BLaER1 (cell line): ENCODE data around the gene GBE1.
"Not testable (repeated sequence)": the region's sequence is repeated elsewhere in the genome, so short reads cannot be mapped to it uniquely, and the experiment has no call there.

Experiments used
- H3K27ac ChIP-seq: shearing (Covaris generic); formaldehyde crosslinking; 2 replicates; pipeline ENCODE4 v1.8.1; 2022
- H3K27me3 ChIP-seq: shearing (Covaris generic); formaldehyde crosslinking; 2 replicates; pipeline ENCODE4 v1.8.1; 2022
- H3K36me3 ChIP-seq: shearing (Covaris generic); formaldehyde crosslinking; 2 replicates; pipeline ENCODE4 v1.8.1; 2022
- H3K4me1 ChIP-seq: shearing (Covaris generic); formaldehyde crosslinking; 2 replicates; pipeline ENCODE4 v1.8.1; 2022
- H3K4me2 ChIP-seq: shearing (Covaris generic); formaldehyde crosslinking; 2 replicates; pipeline ENCODE4 v1.8.1; 2022
- H3K4me3 ChIP-seq: shearing (Covaris generic); formaldehyde crosslinking; 2 replicates; pipeline ENCODE4 v1.8.1; 2022
- H3K9ac ChIP-seq: shearing (Covaris generic); formaldehyde crosslinking; 2 replicates; pipeline ENCODE4 v1.8.1; 2022
- H3K9me3 ChIP-seq: shearing (Covaris generic); formaldehyde crosslinking; 2 replicates; pipeline ENCODE4 v1.8.1; 2022
- H4K20me1 ChIP-seq: shearing (Covaris generic); formaldehyde crosslinking; 2 replicates; pipeline ENCODE4 v1.8.1; 2022
- Cebpa-rat ChIP-seq: shearing (Covaris generic); IDR thresholded peaks from 2 replicates; pipeline ENCODE4 v1.8.1; 2022

GBE1 gene

GRCh38 chr3:81776643-81777042 lies 15.2 kb upstream of the GBE1 start:
- Histone ChIP-seq H4K20me1 (no peaks in the 10 kb centered on the region), H3K27ac (no peak overlapping the region), H3K4me1 (no peaks in the 10 kb centered on the region), H3K9ac (no peak overlapping the region), H3K9me3 (peaks cover 19% of the 10 kb centered on the region; the same call in 1 of the 2 replicates), H3K4me3 (no peak overlapping the region), H3K36me3 (no peaks in the 10 kb centered on the region), H3K4me2 (no peak overlapping the region), H3K27me3 (no peaks in the 10 kb centered on the region)
- no peak for TF ChIP-seq Cebpa-rat

- Histone ChIP-seq H3K9ac (no peak overlapping the region), H3K4me2 (no peak overlapping the region), H4K20me1 (no peaks in the 10 kb centered on the region), H3K4me1 (peaks cover 13% of the 10 kb centered on the region), H3K27me3 (no peaks in the 10 kb centered on the region), H3K36me3 (no peaks in the 10 kb centered on the region), H3K4me3 (no peak overlapping the region), H3K27ac (no peak overlapping the region), H3K9me3 (peaks cover 22% of the 10 kb centered on the region)
- TF ChIP-seq Cebpa-rat, result no peak
Observed at GRCh38 chr3:81770710-81771109, 9.3 kb upstream of the GBE1 start.

- no peak for TF ChIP-seq Cebpa-rat
- H4K20me1 ChIP-seq, result no peaks in the 10 kb centered on the region
- peaks cover 22% of the 10 kb centered on the region for H3K9me3 ChIP-seq
- no peak overlapping the region for H3K27ac ChIP-seq
- H3K9ac ChIP-seq, result no peak overlapping the region
- no peak overlapping the region for H3K4me2 ChIP-seq
- H3K4me3 ChIP-seq, result no peak overlapping the region
- H3K4me1 ChIP-seq, result peaks cover 27% of the 10 kb centered on the region
- H3K27me3 ChIP-seq, result no peaks in the 10 kb centered on the region
- no peaks in the 10 kb centered on the region for H3K36me3 ChIP-seq
Observed at GRCh38 chr3:81769299-81769698, 7.9 kb upstream of the GBE1 start.

GRCh38 chr3:81767250-81767859 lies 5.9 kb upstream of the GBE1 start:
- not testable (repeated sequence) for H3K4me3 ChIP-seq, H3K4me2 ChIP-seq, H3K36me3 ChIP-seq, H3K27ac ChIP-seq, H4K20me1 ChIP-seq, H3K27me3 ChIP-seq, H3K9ac ChIP-seq
- Histone ChIP-seq H3K9me3 (peaks cover 22% of the 10 kb centered on the region), H3K4me1 (peaks cover 47% of the 10 kb centered on the region)

- peak overlapping the region; percentile 63 for H3K4me2 ChIP-seq
- TF ChIP-seq Cebpa-rat, result no peak
- H3K9ac ChIP-seq, result no peak overlapping the region
- H3K4me3 ChIP-seq, result no peak overlapping the region
- no peaks in the 10 kb centered on the region for H3K27me3 ChIP-seq
- H4K20me1 ChIP-seq, result no peaks in the 10 kb centered on the region
- peak overlapping the region; percentile 52; the same call in 1 of the 2 replicates for H3K27ac ChIP-seq
- peaks cover 55% of the 10 kb centered on the region for H3K4me1 ChIP-seq
- H3K36me3 ChIP-seq, result no peaks in the 10 kb centered on the region
- peaks cover 22% of the 10 kb centered on the region for H3K9me3 ChIP-seq
Observed at GRCh38 chr3:81765400-81765799, 4.0 kb upstream of the GBE1 start.

- H3K4me3 ChIP-seq, result no peak overlapping the region
- H4K20me1 ChIP-seq, result no peaks in the 10 kb centered on the region
- H3K4me2 ChIP-seq, result peak overlapping the region; percentile 63
- no peak for TF ChIP-seq Cebpa-rat
- peaks cover 22% of the 10 kb centered on the region for H3K9me3 ChIP-seq
- no peaks in the 10 kb centered on the region for H3K36me3 ChIP-seq
- H3K9ac ChIP-seq, result no peak overlapping the region
- H3K27me3 ChIP-seq, result no peaks in the 10 kb centered on the region
- H3K4me1 ChIP-seq, result peaks cover 63% of the 10 kb centered on the region
- H3K27ac ChIP-seq, result 0 out of 2 replicates have a peak overlapping the region, but pooled peaks have one; percentile 3
Observed at GRCh38 chr3:81764665-81765064, 3.2 kb upstream of the GBE1 start.

GRCh38 chr3:81764002-81764401 lies 2.6 kb upstream of the GBE1 start:
- H3K27me3 ChIP-seq, result no peaks in the 10 kb centered on the region
- H3K4me1 ChIP-seq, result peaks cover 69% of the 10 kb centered on the region
- H3K27ac ChIP-seq, result no peak overlapping the region
- no peak overlapping the region for H3K9ac ChIP-seq
- peaks cover 22% of the 10 kb centered on the region for H3K9me3 ChIP-seq
- H3K4me3 ChIP-seq, result no peak overlapping the region
- no peaks in the 10 kb centered on the region for H4K20me1 ChIP-seq
- no peak for TF ChIP-seq Cebpa-rat
- H3K4me2 ChIP-seq, result peak overlapping the region; percentile 78; the same call in 1 of the 2 replicates
- H3K36me3 ChIP-seq, result peaks cover under 1% of the 10 kb centered on the region; the same call in 1 of the 2 replicates

GRCh38 chr3:81763001-81763400 lies 1.6 kb upstream of the GBE1 start:
- Histone ChIP-seq H4K20me1 (no peaks in the 10 kb centered on the region), H3K4me1 (peaks cover 79% of the 10 kb centered on the region), H3K27me3 (no peaks in the 10 kb centered on the region), H3K9me3 (peaks cover 27% of the 10 kb centered on the region), H3K4me2 (peak overlapping the region; percentile 78), H3K9ac (peak overlapping the region; percentile 97; the same call in 1 of the 2 replicates), H3K4me3 (no peak overlapping the region), H3K36me3 (peaks cover 11% of the 10 kb centered on the region), H3K27ac (peak overlapping the region; percentile 98; the same call in 1 of the 2 replicates)
- no peak for TF ChIP-seq Cebpa-rat

GRCh38 chr3:81761904-81762580 lies 597 bp upstream of the GBE1 start:
- H3K4me2 ChIP-seq, result peak overlapping the region; percentile 78
- no peaks in the 10 kb centered on the region for H3K27me3 ChIP-seq
- H3K36me3 ChIP-seq, result peaks cover 21% of the 10 kb centered on the region
- peak overlapping the region; percentile 72 for H3K4me3 ChIP-seq
- TF ChIP-seq Cebpa-rat, result no peak
- H3K4me1 ChIP-seq, result peaks cover 82% of the 10 kb centered on the region
- H3K27ac ChIP-seq, result peak overlapping the region; percentile 98
- peak overlapping the region; percentile 97 for H3K9ac ChIP-seq
- H4K20me1 ChIP-seq, result no peaks in the 10 kb centered on the region
- H3K9me3 ChIP-seq, result peaks cover 27% of the 10 kb centered on the region

- peaks cover 64% of the 10 kb centered on the region for H3K4me1 ChIP-seq
- peak overlapping the region; percentile 78 for H3K4me2 ChIP-seq
- peak overlapping the region; percentile 98 for H3K27ac ChIP-seq
- H3K36me3 ChIP-seq, result peaks cover 32% of the 10 kb centered on the region
- no peaks in the 10 kb centered on the region for H3K27me3 ChIP-seq
- H3K9ac ChIP-seq, result peak overlapping the region; percentile 97
- no peaks in the 10 kb centered on the region for H4K20me1 ChIP-seq
- H3K9me3 ChIP-seq, result peaks cover 35% of the 10 kb centered on the region
- no peak for TF ChIP-seq Cebpa-rat
- H3K4me3 ChIP-seq, result peak overlapping the region; percentile 72
Observed at GRCh38 chr3:81760215-81760614, 1.2 kb downstream of the GBE1 start.

- H3K27ac ChIP-seq, H4K20me1 ChIP-seq, H3K9ac ChIP-seq, H3K27me3 ChIP-seq: not testable (repeated sequence)
- peak overlapping the region; percentile 78; the same call in 1 of the 2 replicates for H3K4me2 ChIP-seq
- peaks cover 45% of the 10 kb centered on the region for H3K9me3 ChIP-seq
- H3K4me3 ChIP-seq, result peak overlapping the region; percentile 72
- H3K36me3 ChIP-seq, result peaks cover 42% of the 10 kb centered on the region
- peaks cover 49% of the 10 kb centered on the region for H3K4me1 ChIP-seq
Observed at GRCh38 chr3:81758771-81759170, 2.7 kb downstream of the GBE1 start.
